Measurements from ENCODE around the gene MAPKAPK2. TPM values are rescaled to one million over a fixed set of nuclear protein-coding genes. Genes with fewer than 3 reads are reported as not detected.
A peak's percentile ranks its signal among the peaks of the same experiment; 100 is the strongest.

MAPKAPK2 gene
- total RNA-seq, 1 experiment from 2014 or later = 54.9 TPM

- TF ChIP-seq TP53 (CRISPR knock-in tag; IDR thresholded peaks at IDR 0.05) (no peak; the same call in 1 of the 2 replicates), EMX1 (CRISPR knock-in tag; IDR thresholded peaks at IDR 0.05) (no peak), SMAD3 (CRISPR knock-in tag; IDR thresholded peaks at IDR 0.05; ENCODE audit: borderline replicate concordance) (no peak; the same call in 1 of the 2 replicates), ZNF396 (CRISPR knock-in tag; IDR thresholded peaks at IDR 0.05; ENCODE audit: borderline replicate concordance) (no peak), OVOL2 (CRISPR knock-in tag; IDR thresholded peaks at IDR 0.05; ENCODE audit: borderline replicate concordance) (no peak), CREM (CRISPR knock-in tag; IDR thresholded peaks at IDR 0.05) (0 out of 2 replicates have a peak, but pooled peaks have one; percentile 35), NFE2L1 (CRISPR knock-in tag; IDR thresholded peaks at IDR 0.05) (no peak), ZSCAN18 (CRISPR knock-in tag; IDR thresholded peaks at IDR 0.05) (no peak), ZNF512 (CRISPR knock-in tag; IDR thresholded peaks at IDR 0.05; ENCODE audit: borderline replicate concordance) (no peak), STAT6 (CRISPR knock-in tag; conservative IDR thresholded peaks at IDR 0.05; ENCODE audit: low read depth) (no peak), FOXJ3 (CRISPR knock-in tag; IDR thresholded peaks at IDR 0.05; ENCODE audit: borderline replicate concordance) (no peak), ZMAT4 (CRISPR knock-in tag; IDR thresholded peaks at IDR 0.05) (no peak), HMGXB4 (CRISPR knock-in tag; IDR thresholded peaks at IDR 0.05) (peak; percentile 83), CDX4 (CRISPR knock-in tag; IDR thresholded peaks at IDR 0.05; ENCODE audit: borderline replicate concordance) (no peak), NR2C2 (CRISPR knock-in tag; IDR thresholded peaks at IDR 0.05) (no peak), ATF2 (CRISPR knock-in tag; IDR thresholded peaks at IDR 0.05; ENCODE audit: borderline replicate concordance, low read depth) (no peak), GTF2I (CRISPR knock-in tag; conservative IDR thresholded peaks at IDR 0.05) (no peak), ZNF532 (CRISPR knock-in tag; IDR thresholded peaks at IDR 0.05; ENCODE audit: borderline replicate concordance) (no peak), FOXP4 (CRISPR knock-in tag; IDR thresholded peaks at IDR 0.05) (peak; percentile 87), TCF7 (CRISPR knock-in tag; IDR thresholded peaks at IDR 0.05; ENCODE audit: low read depth) (no peak)
Observed at GRCh38 chr1:206635080-206635977, 49.4 kb upstream of the MAPKAPK2 start, which contains the start of gene DYRK3 (continued).
